Choroid plexus epithelial cell (primary cell): ENCODE data around the gene TRPC5OS.

Source experiments
- DNase-seq: peaks from one replicate; pipeline ENCODE4 v3.0.0-alpha.2; 2010; ENCODE audit warnings: low read depth
- H3K4me3 ChIP-seq: 2 replicates; pipeline ENCODE4 v1.5.1; 2011; ENCODE audit warnings: low read depth, mild to moderate bottlenecking, control low read depth, low read length, moderate library complexity
- TF ChIP-seq, protein P1 (sequence below): conservative IDR thresholded peaks from 2 replicates; pipeline ENCODE4 v1.5.1; 2011; ENCODE audit warnings: low read depth, mild to moderate bottlenecking, control low read depth, inconsistent platforms, low read length, moderate library complexity

TRPC5OS gene

DNA sequence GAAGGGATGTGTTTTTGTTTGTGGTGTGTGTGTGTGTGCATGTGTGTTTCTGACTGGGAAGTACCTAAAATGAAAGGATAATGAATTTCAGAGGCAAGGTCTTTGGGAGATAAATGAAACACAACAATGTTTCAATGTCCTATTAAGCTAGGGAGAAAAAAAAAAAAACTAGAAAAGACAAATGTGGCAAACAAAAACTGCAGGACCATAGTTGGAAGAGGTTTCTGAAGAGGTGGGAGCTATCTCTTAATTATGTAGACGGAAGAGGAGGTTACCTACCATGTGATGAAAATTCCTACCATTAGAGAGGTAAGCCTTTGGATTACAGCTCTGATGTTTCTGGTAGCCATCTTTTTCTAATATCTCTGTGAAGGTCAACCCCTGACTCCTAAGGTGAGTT, at the start of gene TRPC5OS:
Gene TRPC5OS, plus strand, starts transcription at position 301 of the 400 bp plus-strand sequence. CDS start 25,669 bp downstream, outside the sequence.
- no peak for DNase-seq
- TF ChIP-seq, protein P1, sequence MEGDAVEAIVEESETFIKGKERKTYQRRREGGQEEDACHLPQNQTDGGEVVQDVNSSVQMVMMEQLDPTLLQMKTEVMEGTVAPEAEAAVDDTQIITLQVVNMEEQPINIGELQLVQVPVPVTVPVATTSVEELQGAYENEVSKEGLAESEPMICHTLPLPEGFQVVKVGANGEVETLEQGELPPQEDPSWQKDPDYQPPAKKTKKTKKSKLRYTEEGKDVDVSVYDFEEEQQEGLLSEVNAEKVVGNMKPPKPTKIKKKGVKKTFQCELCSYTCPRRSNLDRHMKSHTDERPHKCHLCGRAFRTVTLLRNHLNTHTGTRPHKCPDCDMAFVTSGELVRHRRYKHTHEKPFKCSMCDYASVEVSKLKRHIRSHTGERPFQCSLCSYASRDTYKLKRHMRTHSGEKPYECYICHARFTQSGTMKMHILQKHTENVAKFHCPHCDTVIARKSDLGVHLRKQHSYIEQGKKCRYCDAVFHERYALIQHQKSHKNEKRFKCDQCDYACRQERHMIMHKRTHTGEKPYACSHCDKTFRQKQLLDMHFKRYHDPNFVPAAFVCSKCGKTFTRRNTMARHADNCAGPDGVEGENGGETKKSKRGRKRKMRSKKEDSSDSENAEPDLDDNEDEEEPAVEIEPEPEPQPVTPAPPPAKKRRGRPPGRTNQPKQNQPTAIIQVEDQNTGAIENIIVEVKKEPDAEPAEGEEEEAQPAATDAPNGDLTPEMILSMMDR: no peak
- H3K4me3 ChIP-seq: no peak within 1 kb of the TSS

DNA sequence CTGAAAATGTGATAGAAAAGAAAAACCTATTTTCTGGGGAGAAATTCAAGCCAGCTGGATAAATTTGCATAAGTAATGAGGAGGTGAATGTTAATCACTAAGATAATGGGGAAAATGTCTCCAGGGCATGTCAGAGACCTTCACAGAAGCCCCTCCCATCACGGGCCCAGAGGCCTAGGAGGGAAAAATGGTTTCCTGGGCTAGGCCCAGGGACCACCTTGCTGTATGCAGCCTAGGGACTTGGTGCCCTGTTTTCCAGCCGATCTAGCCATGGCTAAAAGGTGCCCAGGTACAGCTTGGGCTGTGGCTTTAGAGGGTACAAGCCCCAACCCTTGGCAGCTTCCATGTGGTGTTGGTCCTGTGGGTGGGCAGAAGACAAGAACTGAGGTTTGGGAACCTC, 46.6 kb upstream of the TRPC5OS start:
- TF ChIP-seq, protein P1: no peak
- no peak for DNase-seq
- H3K4me3 ChIP-seq: no peak overlapping the region

DNA sequence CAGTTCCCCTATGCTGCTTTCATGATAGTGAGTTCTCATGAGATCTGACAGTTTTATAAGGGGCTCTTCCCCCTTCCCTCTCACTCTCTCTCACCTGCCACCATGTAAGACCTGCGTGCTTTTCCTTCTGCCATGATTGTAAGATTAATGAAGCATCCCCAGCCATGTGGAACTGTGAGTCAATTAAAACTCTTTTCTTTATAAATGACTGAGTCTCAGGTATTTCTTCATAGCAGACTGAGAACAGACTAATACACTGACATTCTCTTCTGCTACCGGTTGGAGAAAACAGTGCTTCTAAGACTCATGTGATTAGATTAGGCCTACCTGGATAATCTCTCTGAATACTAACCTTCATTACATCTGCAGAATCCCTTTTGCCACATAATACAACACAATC, 45.4 kb upstream of the TRPC5OS start:
- TF ChIP-seq, protein P1: no peak
- no peak for DNase-seq
- no peak overlapping the region for H3K4me3 ChIP-seq

DNA sequence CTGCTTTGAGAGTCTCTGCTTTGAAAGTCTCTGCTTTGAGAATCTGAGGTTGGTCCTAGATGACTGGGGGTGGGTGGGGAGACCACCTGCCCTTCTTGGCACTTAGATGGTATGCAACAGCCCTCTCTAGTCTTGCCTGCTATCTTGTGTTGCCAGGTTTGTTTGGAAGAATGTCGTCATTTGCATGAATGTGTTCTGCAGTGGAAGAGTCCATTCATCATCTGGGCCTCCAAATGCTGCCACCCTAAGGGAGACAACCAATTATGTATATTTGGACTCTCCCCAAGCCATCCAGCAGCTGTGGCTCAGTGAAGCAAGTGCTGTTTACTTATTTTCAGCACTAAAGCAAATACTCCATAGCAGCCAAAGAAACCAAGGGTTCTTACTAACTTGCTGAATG, 44.6 kb upstream of the TRPC5OS start:
- no peak for DNase-seq
- TF ChIP-seq, protein P1: no peak
- H3K4me3 ChIP-seq: no peak overlapping the region

DNA sequence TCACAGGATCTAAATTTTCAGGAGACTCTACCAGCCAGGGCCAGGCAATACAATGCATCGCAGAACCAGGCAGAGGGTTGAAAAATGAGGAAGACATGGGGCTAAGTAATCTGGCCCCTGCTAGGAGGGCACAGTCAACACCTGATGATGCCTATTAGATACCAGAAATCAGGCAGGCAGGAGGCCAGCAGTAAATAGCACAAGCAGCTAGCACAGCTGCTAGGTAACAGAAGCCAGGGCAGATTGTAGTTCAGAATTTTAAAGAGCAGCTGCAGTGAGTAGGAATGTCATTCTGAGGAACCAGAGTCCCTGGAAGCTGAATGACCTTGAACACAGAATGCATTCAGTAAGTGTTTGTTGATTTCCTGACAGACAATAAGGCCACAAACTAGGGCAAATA, 38.8 kb upstream of the TRPC5OS start:
- no peak overlapping the region for H3K4me3 ChIP-seq
- TF ChIP-seq, protein P1: no peak
- no peak for DNase-seq

DNA sequence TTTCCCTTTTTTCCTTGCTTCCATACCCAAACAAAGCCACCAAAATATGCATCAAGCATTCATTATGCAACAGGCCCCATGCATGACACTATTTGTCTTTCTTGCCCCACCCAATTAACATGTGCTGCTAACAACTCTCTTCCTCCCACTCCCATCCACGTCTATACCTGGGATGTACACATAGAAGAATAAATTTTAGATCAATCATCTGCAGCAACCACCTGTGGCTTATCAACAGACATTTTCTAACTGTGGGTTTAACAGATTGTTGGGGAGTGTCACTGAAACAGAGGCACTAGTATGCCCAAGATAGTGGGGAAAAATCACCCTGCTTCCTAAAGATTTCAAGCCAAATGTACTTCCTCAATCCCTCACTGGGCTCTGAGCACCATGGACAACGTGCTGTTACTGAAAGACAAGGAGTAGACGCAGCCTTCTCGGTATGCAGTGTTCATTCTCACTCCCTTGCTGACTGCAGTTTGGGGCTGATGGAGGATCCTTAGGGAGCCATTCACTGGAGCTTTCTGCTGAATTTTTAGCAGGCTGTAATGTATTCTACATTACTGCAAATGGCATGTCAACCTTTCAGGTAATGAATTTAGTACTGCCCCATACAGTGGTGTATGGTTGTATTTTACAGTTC, 28.4 kb upstream of the TRPC5OS start:
- TF ChIP-seq, protein P1: no peak
- no peak overlapping the region for H3K4me3 ChIP-seq
- no peak for DNase-seq

DNA sequence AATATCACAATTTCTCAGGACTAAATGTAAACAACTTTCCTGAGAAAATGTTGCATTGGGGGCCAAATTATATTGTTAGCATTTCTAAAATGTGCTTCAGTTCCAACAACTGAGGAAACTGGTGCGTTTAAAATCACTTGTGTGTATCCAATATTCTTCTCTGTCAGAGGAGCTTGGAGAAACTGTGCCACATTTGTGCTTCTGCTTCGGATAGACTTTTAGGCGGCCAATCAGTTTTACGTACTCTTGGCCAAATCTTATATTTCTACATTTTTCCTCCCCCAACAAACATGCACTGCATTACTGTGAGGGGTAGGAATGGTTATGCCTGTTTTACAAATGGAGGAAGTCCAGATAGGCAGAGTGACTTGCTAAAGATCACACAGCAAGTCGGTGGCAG, 27.4 kb upstream of the TRPC5OS start:
- H3K4me3 ChIP-seq: no peak overlapping the region
- TF ChIP-seq, protein P1: no peak
- no peak for DNase-seq
